ENCODE results near the gene ARID1B. TPM values are rescaled to one million over a fixed set of nuclear protein-coding genes. Genes with fewer than 3 reads are reported as not detected.

ARID1B gene
- total RNA-seq, 1 donor from 2014 or later, result 59.3 TPM

DNA sequence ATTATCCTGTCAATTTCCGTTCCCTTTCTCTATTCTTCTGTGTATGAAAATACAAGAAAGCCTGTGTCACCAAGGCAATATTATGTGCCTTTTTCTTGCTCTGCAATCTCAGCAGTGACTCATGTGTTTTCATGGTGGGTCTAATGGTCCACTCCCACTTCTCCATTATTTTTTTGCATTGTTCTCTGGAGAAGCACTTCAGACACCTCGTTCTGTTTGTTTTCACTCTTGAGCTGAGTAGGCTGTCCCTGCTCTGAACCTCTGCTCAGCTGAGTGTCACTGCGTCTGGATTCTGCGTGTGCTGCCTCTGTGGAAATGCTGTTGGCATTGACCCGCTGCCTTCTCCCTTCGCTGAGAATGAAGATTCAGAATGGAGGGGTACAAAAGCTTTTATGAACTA, 315.6 kb downstream of the ARID1B start:
- Mint-ChIP-seq H3K27ac (ENCODE audit: unreplicated experiment) (no peak overlapping the region), H3K27me3 (ENCODE audit: low read depth) (no peaks in the 10 kb centered on the region), H3K4me3 (ENCODE audit: unreplicated experiment) (no peak overlapping the region), H3K4me1 (ENCODE audit: low read depth) (peaks cover 20% of the 10 kb centered on the region), H3K9me3 (ENCODE audit: low read depth) (no peaks in the 10 kb centered on the region), H3K36me3 (ENCODE audit: low read depth) (peaks cover 3% of the 10 kb centered on the region)
- no peak for DNase-seq (ENCODE audit: low spot score)
- TF ChIP-seq, protein P1, sequence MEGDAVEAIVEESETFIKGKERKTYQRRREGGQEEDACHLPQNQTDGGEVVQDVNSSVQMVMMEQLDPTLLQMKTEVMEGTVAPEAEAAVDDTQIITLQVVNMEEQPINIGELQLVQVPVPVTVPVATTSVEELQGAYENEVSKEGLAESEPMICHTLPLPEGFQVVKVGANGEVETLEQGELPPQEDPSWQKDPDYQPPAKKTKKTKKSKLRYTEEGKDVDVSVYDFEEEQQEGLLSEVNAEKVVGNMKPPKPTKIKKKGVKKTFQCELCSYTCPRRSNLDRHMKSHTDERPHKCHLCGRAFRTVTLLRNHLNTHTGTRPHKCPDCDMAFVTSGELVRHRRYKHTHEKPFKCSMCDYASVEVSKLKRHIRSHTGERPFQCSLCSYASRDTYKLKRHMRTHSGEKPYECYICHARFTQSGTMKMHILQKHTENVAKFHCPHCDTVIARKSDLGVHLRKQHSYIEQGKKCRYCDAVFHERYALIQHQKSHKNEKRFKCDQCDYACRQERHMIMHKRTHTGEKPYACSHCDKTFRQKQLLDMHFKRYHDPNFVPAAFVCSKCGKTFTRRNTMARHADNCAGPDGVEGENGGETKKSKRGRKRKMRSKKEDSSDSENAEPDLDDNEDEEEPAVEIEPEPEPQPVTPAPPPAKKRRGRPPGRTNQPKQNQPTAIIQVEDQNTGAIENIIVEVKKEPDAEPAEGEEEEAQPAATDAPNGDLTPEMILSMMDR (IDR thresholded peaks at IDR 0.05), result no peak

DNA sequence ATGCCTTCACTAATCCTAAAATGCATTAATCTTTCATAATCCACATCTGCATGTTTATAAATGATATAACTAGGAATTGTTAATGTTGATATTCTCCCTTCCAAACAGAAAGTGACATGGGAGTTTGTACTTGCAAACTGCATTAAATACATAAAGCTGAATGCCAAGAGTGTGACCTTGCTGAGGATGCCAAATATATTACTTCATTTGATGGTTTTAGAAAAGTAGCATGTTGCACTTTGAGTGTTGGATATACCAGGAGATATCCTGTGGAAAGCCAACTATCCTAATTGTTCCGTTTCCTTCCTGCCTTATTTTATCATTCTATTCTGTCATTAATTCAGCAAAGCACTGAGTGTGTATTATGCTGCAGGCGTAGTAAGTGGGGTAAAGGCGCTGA, 316.4 kb downstream of the ARID1B start:
- H3K27ac Mint-ChIP-seq (ENCODE audit: unreplicated experiment), result no peak overlapping the region
- no peak for DNase-seq (ENCODE audit: low spot score)
- H3K4me3 Mint-ChIP-seq (ENCODE audit: unreplicated experiment), result no peak overlapping the region
- TF ChIP-seq, protein P1 (IDR thresholded peaks at IDR 0.05), result no peak
- peaks cover 19% of the 10 kb centered on the region for H3K4me1 Mint-ChIP-seq (ENCODE audit: low read depth)
- no peaks in the 10 kb centered on the region for H3K9me3 Mint-ChIP-seq (ENCODE audit: low read depth)
- H3K36me3 Mint-ChIP-seq (ENCODE audit: low read depth), result peaks cover 4% of the 10 kb centered on the region
- H3K27me3 Mint-ChIP-seq (ENCODE audit: low read depth), result no peaks in the 10 kb centered on the region

DNA sequence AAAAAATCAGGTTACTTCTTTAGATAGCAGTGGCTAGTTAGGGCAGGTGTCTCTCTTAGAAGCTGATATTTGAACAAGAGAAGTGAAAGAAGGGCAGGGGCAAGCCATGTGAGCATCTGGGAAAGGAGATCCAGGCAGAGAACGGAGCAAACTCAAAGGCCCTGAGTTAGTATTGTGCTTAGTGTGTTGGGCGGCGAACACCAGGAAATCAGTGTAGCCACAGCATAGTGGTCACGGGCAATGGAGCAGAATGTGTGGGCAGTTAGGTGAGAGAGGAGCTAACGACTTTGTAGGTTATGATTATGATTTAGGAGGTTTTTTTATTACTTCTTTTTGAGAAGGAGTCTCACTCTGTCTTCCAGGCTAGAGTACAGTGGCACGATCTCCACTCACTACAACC, 316.9 kb downstream of the ARID1B start:
- Mint-ChIP-seq H3K27me3 (ENCODE audit: low read depth) (no peaks in the 10 kb centered on the region), H3K4me3 (ENCODE audit: unreplicated experiment) (no peak overlapping the region), H3K9me3 (ENCODE audit: low read depth) (no peaks in the 10 kb centered on the region), H3K36me3 (ENCODE audit: low read depth) (peaks cover 4% of the 10 kb centered on the region), H3K27ac (ENCODE audit: unreplicated experiment) (no peak overlapping the region), H3K4me1 (ENCODE audit: low read depth) (peaks cover 14% of the 10 kb centered on the region)
- TF ChIP-seq, protein P1 (IDR thresholded peaks at IDR 0.05), result no peak
- DNase-seq (ENCODE audit: low spot score), result no peak

DNA sequence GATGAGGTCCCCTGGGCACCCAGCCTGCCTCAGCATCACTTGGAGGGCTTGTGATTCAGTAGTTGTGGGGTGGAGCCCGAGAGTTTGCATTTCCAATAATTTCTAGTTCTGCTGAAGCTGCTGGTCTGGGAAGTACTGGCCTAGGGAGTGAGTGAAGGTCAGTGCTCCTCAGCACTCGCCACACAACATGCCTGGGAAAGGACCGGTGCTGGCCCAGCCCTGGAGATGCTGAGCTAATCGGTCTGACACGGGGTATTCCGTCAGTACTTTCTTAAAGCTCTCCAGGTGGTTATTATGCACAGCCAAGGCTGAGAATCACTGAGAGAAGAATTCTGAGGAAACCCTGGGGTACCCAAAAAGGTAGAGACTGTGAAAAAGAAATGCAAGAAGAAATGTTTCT, 317.9 kb downstream of the ARID1B start:
- TF ChIP-seq, protein P1 (IDR thresholded peaks at IDR 0.05), result no peak
- Mint-ChIP-seq H3K36me3 (ENCODE audit: low read depth) (peaks cover 4% of the 10 kb centered on the region), H3K9me3 (ENCODE audit: low read depth) (no peaks in the 10 kb centered on the region), H3K27me3 (ENCODE audit: low read depth) (no peaks in the 10 kb centered on the region), H3K4me3 (ENCODE audit: unreplicated experiment) (no peak overlapping the region), H3K27ac (ENCODE audit: unreplicated experiment) (no peak overlapping the region), H3K4me1 (ENCODE audit: low read depth) (peaks cover 6% of the 10 kb centered on the region)
- no peak for DNase-seq (ENCODE audit: low spot score)

DNA sequence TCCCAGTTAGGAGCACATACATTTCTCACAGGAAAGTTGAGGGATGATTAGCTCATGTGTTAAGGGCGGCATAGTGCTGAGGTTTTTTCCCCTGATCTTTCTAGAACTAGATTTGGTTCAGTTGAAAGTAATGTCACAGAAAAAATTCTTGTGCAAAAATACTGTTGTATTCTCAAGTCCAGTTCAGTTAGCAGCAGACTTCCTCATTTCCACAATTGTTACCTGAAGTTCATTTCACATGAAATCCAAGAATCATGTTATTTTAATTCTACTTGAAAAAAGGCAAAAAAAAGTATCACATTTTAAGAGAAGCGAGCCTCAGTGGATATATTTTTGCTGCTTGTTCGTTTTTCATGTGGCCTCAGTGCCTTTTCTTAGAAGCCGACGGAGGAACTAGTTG, 318.4 kb downstream of the ARID1B start:
- Mint-ChIP-seq H3K4me1 (ENCODE audit: low read depth) (peaks cover 6% of the 10 kb centered on the region), H3K4me3 (ENCODE audit: unreplicated experiment) (no peak overlapping the region), H3K27ac (ENCODE audit: unreplicated experiment) (no peak overlapping the region), H3K9me3 (ENCODE audit: low read depth) (no peaks in the 10 kb centered on the region), H3K27me3 (ENCODE audit: low read depth) (no peaks in the 10 kb centered on the region), H3K36me3 (ENCODE audit: low read depth) (peaks cover 4% of the 10 kb centered on the region)
- DNase-seq (ENCODE audit: low spot score), result no peak
- TF ChIP-seq, protein P1 (IDR thresholded peaks at IDR 0.05), result no peak

Data from chondrocyte (in vitro differentiated cells).